Vein endothelial cell (primary cell): Measurements from ENCODE around the gene ANKRD35. TPM values are rescaled to one million over a fixed set of nuclear protein-coding genes. Genes with fewer than 3 reads are reported as not detected.

Source experiments
- small RNA-seq: library from RNA; depleted of rRNA; stranded (forward); fragments of <200 nt; gene quantifications from one replicate; pipeline ENCODE3, GENCODE V24; 2012
- total RNA-seq: library from RNA; depleted of rRNA; stranded (reverse); fragments of >200 nt; gene quantifications from 2 replicates; pipeline ENCODE4 v1.2.3, GENCODE V29; 2012

ANKRD35 gene
- total RNA-seq: under 0.01 and 0.10 TPM in 2 replicates

GRCh38 chr1:145885738-145886287 is at the start of gene ANKRD35:
Gene ANKRD35, minus strand, starts transcription at chr1:145885866. Its CDS starts 108 bp downstream, at chr1:145885758.

GRCh38 chr1:145927063-145927886 is 41.6 kb upstream of the ANKRD35 start, which contains the start of gene RBM8A:
Gene RBM8A, minus strand, starts transcription at chr1:145927484. Its CDS starts 58 bp downstream, at chr1:145927426.

GRCh38 chr1:145918144-145918991 is 32.7 kb upstream of the ANKRD35 start, which contains the start of gene PEX11B:
Gene PEX11B, minus strand, starts transcription at chr1:145918717. Its CDS starts 29 bp downstream, at chr1:145918688.

GRCh38 chr1:145858901-145859490 is 26.7 kb downstream of the ANKRD35 start, which contains the start of gene PIAS3:
Gene PIAS3, minus strand, starts transcription at chr1:145859081. Its CDS starts 91 bp downstream, at chr1:145858990.

GRCh38 chr1:145845514-145846161 is 40.0 kb downstream of the ANKRD35 start, which contains the start of gene NUDT17:
Gene NUDT17, plus strand, starts transcription at chr1:145845630. Its CDS starts 11 bp downstream, at chr1:145845641.

GRCh38 chr1:145823565-145824498 is 61.8 kb downstream of the ANKRD35 start, which contains the start of the genes POLR3C and RNF115:
Gene POLR3C, plus strand, starts transcription at chr1:145824200. Its CDS starts 1,577 bp downstream, at chr1:145825777.
Gene RNF115, minus strand, starts transcription at chr1:145824095. Its CDS starts 222 bp downstream, at chr1:145823873.

Small RNA genes lying within 50 kb of the gene (small RNA-seq; reads per million reads assigned to genes)
- not detected for gene MIR6736

Other genes with a start within 250 kb of the ANKRD35 start
- gene PDZK1, start 178.5 kb downstream of the ANKRD35 start, total RNA-seq: 0.29 and 0.33 TPM in 2 replicates
- not detected in 2 replicates for gene CD160, start 166.4 kb downstream of the ANKRD35 start, total RNA-seq
- 18.0 and 20.3 TPM in 2 replicates for gene RNF115, start 61.8 kb downstream of the ANKRD35 start, total RNA-seq
- gene POLR3C, start 61.7 kb downstream of the ANKRD35 start, total RNA-seq: 48.3 and 56.2 TPM in 2 replicates
- 2.6 and 3.7 TPM in 2 replicates for gene NUDT17, start 40.2 kb downstream of the ANKRD35 start, total RNA-seq
- gene PIAS3, start 26.8 kb downstream of the ANKRD35 start, total RNA-seq: 18.3 and 19.6 TPM in 2 replicates
- 40.2 and 51.3 TPM in 2 replicates for gene ITGA10, start 24.2 kb upstream of the ANKRD35 start, total RNA-seq
- 22.5 and 28.1 TPM in 2 replicates for gene PEX11B, start 32.9 kb upstream of the ANKRD35 start, total RNA-seq
- gene RBM8A, start 41.6 kb upstream of the ANKRD35 start, total RNA-seq: 92.4 and 142 TPM in 2 replicates
- gene LIX1L, start 72.2 kb upstream of the ANKRD35 start, total RNA-seq: 51.5 and 52.3 TPM in 2 replicates
- 0.19 and 0.33 TPM in 2 replicates for gene ANKRD34A, start 78.7 kb upstream of the ANKRD35 start, total RNA-seq
- gene POLR3GL, start 78.8 kb upstream of the ANKRD35 start, total RNA-seq: 8.1 and 10.8 TPM in 2 replicates
- 12.9 and 62.1 TPM in 2 replicates for gene TXNIP, start 110.7 kb upstream of the ANKRD35 start, total RNA-seq
- not detected in 2 replicates for gene HJV, start 135.9 kb upstream of the ANKRD35 start, total RNA-seq